C4-2B (cell line): ENCODE measurements around the gene EMC1.
A peak's percentile ranks its signal among the peaks of the same experiment; 100 is the strongest.
"Not testable (repeated sequence)": the region's sequence is repeated elsewhere in the genome, so short reads cannot be mapped to it uniquely, and the experiment has no call there.

ENCODE experiments used
- H3K27ac ChIP-seq: fragments of 450-650 bp; 2 replicates; pipeline ENCODE4 v1.5.1; 2017
- CTCF ChIP-seq: fragments of 450-650 bp; conservative IDR thresholded peaks from 2 replicates; pipeline ENCODE4 v1.5.1; 2017; ENCODE audit warnings: mild to moderate bottlenecking
- ZFX ChIP-seq: fragments of 450-650 bp; IDR thresholded peaks from 2 replicates; pipeline ENCODE4 v1.6.1; 2017

The EMC1 gene

DNA sequence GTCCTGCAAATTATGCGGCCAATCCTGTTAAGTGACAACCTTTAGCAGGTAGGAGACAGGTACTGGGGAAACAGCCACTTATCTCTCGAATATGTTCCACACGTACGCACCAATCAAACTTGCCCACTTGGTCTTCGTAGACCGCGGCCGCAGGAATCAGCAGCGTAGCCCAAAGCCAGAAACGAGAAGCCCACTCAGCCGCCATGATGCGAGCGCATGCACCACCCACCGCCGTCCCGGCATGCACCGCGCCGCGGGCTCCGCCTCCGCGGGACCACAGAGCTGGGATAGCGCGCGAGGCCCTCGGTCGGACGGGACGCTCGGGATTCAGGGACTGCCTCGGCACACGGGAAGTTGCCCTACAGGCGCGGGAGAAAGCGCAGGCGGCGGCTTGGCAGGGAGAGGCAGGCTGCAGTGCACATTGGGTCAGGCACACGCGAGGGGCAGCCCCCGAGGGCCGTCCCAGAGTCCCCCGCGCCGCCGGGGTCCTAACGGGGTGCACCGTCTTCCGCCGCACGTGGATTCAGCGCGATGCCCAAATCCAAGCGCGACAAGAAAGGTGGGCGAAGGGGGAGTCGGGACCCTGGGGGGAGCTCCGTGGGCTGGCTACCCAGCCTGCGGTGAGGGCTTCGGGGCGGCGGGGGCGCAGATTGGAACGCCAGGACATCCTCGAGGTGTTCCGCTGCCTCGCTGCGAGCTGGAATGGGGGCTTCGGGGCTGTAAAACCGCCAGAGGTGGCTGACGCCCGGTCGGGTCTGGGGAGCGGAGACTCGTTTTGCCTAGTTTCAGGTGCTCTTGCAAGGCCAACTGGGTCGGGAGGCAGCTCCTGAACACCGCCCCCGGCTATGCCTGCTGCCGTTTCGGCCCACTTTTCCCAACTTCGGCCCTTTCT, at the start of gene EMC1, which contains the start of gene MRTO4:
Gene EMC1 (minus strand): TSS at position 220 of the 892 bp plus-strand sequence. CDS start 15 bp downstream, at position 205.
Gene MRTO4 (plus strand): TSS at position 501 of the 892 bp plus-strand sequence. CDS start 31 bp downstream, at position 532.
- TF ChIP-seq ZFX (no peak), CTCF (no peak)
- peak within 1 kb of the TSS; percentile 88 for H3K27ac ChIP-seq

- H3K27ac ChIP-seq = no peak overlapping the region
- TF ChIP-seq CTCF (no peak), ZFX (no peak)
These were observed 48.9 kb upstream of the EMC1 start for GRCh38 chr1:19300211-19300610.

GRCh38 chr1:19294638-19295037, 43.3 kb upstream of the EMC1 start:
- no peak for TF ChIP-seq ZFX
- no peak for TF ChIP-seq CTCF
- no peak overlapping the region for H3K27ac ChIP-seq

DNA sequence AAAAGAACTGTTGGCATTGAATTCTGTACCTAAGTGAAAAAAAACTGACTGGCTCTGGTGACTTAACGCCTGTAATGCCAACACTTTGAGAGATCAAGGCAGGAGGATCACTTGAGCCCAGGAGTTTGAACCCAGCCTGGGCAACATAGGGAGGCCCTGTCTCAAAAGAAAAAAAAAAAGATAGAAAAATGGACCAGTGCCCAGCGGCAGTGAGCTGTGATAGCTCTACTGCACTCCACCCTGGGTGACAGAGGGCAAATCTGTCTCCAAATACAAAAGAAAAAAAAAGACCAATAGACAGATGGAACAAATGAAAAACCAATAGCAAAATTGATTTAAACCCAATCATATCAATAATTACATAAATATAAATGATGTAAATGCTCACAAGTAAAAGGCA, 37.9 kb upstream of the EMC1 start:
- no peak for TF ChIP-seq CTCF
- TF ChIP-seq ZFX = no peak
- H3K27ac ChIP-seq = no peak overlapping the region

DNA sequence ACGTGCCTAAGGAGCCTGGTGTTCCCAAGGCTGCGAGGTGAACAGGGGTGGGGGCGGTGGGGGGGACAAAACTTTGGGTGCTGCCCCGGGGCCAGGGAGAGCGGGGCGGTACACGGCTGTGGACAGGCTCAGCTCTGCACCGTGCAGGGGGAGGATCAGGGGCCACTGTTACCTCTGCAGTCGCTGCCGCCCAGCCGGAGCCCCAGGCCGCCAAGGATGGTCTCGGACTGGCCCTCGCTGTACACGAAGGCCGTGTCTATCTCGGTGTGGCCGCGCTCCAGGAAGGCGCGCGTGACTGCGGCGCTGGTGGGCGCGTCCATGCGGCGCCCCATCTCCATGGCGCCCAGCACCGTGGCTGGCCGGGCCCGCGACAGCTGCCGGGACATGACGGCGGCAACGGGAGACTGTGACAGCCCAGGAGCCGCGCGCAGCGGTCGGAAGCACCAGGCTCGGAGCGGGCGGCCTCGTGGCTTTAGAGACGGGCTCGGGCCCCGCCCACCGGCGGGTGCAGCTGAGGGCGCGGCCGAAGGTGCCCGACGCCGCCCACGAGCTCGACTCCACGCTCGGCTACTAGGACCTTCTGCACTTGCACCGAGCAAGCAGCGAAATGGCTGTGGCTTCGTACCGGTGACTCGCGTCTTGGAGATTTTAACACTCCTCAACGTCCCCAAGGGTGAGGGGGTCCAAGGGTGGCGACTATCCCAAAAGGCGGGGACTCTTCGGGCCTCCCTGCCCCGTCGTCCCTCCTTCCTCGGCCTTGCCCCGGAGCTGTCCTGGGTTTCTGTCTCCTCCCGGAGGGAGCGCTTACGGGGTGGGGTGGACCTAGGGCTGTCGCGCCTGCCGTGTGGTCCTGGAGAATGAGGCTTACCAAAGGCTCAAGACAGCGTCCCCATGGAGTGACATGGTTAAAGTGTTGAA, 37.3 kb upstream of the EMC1 start, which contains the start of gene AKR7A3:
Gene AKR7A3 (minus strand): TSS at position 447 of the 918 bp plus-strand sequence. CDS start 61 bp downstream, at position 386.
- not testable (repeated sequence) for H3K27ac ChIP-seq

DNA sequence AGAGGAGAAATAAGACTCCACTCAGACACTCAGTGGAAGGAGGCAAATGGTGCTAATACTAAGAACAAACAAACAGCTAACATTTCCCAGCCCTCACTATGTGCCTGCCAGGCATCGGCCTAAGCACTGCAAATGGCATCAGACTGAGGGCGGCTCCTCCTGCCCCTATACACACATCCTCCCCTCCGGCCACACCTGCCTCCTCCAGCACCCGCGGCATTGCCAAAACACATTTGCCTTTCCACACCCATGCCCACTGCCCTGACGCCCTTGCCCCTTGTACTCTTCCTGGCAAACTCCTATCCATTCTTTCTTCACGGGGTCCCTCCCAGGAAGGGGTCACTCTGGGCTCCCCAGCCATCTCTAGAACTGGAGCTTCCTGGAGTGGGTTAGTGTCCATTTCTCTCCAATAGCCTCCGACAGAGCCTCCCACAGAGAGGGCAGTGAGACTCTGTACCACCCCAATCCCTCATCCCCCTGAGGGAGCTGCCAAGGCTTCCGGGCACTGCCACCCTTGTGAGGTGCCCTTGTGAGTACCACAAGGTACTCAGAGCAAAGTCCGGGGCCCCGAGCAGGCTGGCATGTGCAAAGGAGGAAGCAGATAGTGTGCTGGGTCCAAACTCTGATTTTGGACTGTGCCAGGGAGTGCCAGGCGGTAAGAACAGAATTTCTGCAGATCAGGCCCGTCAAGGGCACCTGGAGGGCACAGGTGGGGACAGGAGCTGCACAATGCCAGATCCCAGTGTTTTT, 36.3 kb upstream of the EMC1 start:
- TF ChIP-seq ZFX (no peak), CTCF (no peak)
- no peak overlapping the region for H3K27ac ChIP-seq

DNA sequence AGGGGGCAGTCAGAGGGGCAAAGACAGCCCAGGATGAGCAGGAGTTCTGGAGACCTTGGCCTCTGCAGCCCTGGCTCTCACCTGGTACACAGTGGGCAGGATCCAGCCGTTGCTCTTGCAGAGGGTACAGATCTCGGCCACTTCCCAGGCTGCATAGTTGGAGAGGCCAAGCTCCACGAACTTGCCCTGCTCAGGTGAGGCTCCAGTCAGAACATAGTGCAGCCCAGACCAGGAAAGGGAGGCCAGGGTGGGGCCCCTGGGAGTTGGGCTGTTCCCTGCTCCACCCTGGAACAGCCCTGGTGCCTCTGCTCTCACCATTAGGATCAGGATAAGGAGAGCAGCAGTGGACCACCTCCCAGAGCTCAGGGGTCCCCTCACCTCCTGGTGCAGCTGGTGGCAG, 34.5 kb upstream of the EMC1 start:
- H3K27ac ChIP-seq = not testable (repeated sequence)

GRCh38 chr1:19285366-19285765, 34.0 kb upstream of the EMC1 start:
- H3K27ac ChIP-seq = not testable (repeated sequence)
